HepG2 (cell line): ENCODE measurements around the gene LANCL1.

Experiments
- CBX5 ChIP-seq: sonication (generic); formaldehyde crosslinking; IDR thresholded peaks from 2 replicates; pipeline ENCODE4 v1.4.0; 2020; ENCODE audit warnings: missing genetic modification reagents, borderline replicate concordance
- CTCF ChIP-seq: sonication (generic); formaldehyde crosslinking; IDR thresholded peaks from 2 replicates; pipeline ENCODE4 v1.5.0; 2020; ENCODE audit warnings: mild to moderate bottlenecking, missing genetic modification reagents, moderate library complexity
- FOXM1 ChIP-seq: sonication (generic); formaldehyde crosslinking; IDR thresholded peaks from 2 replicates; pipeline ENCODE4 v1.5.0; 2020; ENCODE audit warnings: missing genetic modification reagents
- HOMEZ ChIP-seq: IDR thresholded peaks from 2 replicates; pipeline ENCODE4 v1.6.1; 2016; ENCODE audit warnings: low read depth
- MEIS2 ChIP-seq: sonication (generic); formaldehyde crosslinking; IDR thresholded peaks from 2 replicates; pipeline ENCODE4 v1.9.0; 2021; ENCODE audit warnings: mild to moderate bottlenecking, missing genetic modification reagents
- NFRKB ChIP-seq: fragments of 450-650 bp; IDR thresholded peaks from 2 replicates; pipeline ENCODE4 v1.6.1; 2017
- POLR2A ChIP-seq, 2 experiments: IDR thresholded peaks; 2 replicates each; pipeline ENCODE4 v1.6.1; 2011; ENCODE audit warnings: low read depth in 2 of 2, low read length in 2 of 2, mild to moderate bottlenecking in 1 of 2, moderate library complexity in 1 of 2; ENCODE audit not compliant: insufficient read depth in 1 of 2
- POLR2AphosphoS5 ChIP-seq: IDR thresholded peaks from 2 replicates; pipeline ENCODE4 v1.6.1; 2012; ENCODE audit warnings: low read depth, low read length
- RAD21 ChIP-seq: fragments of 450-650 bp; formaldehyde crosslinking; IDR thresholded peaks from 2 replicates; pipeline ENCODE4 v1.5.0; 2020; ENCODE audit warnings: mild to moderate bottlenecking
- ZNF207 ChIP-seq: fragments of 450-650 bp; IDR thresholded peaks from 2 replicates; pipeline ENCODE4 v1.6.1; 2016; ENCODE audit warnings: antibody characterized with exemption, borderline replicate concordance
- ZNF234 ChIP-seq: sonication (generic); formaldehyde crosslinking; conservative IDR thresholded peaks from 2 replicates; pipeline ENCODE4 v1.5.1; 2020; ENCODE audit warnings: mild to moderate bottlenecking, missing genetic modification reagents
- ZNF589 ChIP-seq: sonication (generic); formaldehyde crosslinking; conservative IDR thresholded peaks from 2 replicates; pipeline ENCODE4 v1.8.0; 2022; ENCODE audit warnings: mild to moderate bottlenecking, moderate library complexity, missing genetic modification reagents
- ZNF773 ChIP-seq: sonication (generic); formaldehyde crosslinking; IDR thresholded peaks from 2 replicates; pipeline ENCODE4 v1.4.0; 2020; ENCODE audit warnings: missing genetic modification reagents, borderline replicate concordance
- TF ChIP-seq, protein P1 (sequence below), 2 experiments: IDR thresholded peaks; 2 replicates each; pipeline ENCODE4 v1.6.1; 2011 to 2012; ENCODE audit warnings: low read length in 2 of 2, borderline replicate concordance in 1 of 2, low read depth in 1 of 2, mild to moderate bottlenecking in 1 of 2, moderate library complexity in 1 of 2

DNA sequence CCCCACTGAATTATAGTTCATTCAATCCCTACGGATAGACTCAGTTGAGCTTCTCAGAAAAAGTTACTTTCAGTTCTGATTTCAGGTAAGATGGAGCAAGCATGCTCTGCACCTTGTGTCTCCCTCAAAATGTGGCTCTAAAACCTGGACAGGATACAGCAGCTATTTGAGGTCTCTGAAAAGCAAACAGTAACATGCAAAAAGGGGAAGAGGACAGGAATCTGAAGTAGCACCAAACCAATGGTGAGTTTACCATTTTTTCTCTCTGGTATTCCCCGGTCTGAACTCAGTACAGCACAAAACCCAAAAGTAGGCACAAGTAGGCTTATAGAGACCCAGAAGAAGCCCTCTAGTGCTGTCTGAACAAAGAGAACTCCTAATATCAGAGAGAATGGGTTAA lies 34.1 kb downstream of the LANCL1 start:
- no peak for TF ChIP-seq MEIS2 (CRISPR knock-in tag)
- TF ChIP-seq FOXM1 (CRISPR knock-in tag) = no peak
- TF ChIP-seq CBX5 = no peak
- no peak for TF ChIP-seq ZNF589 (CRISPR knock-in tag)
- TF ChIP-seq ZNF773 = no peak
- TF ChIP-seq POLR2A (IDR thresholded peaks at IDR 0.05; ENCODE audit: insufficient read depth in 1 of 2, low read depth in 2 of 2, low read length in 2 of 2) = no peak
- TF ChIP-seq ZNF207 = no peak
- TF ChIP-seq RAD21 (CRISPR knock-in tag) = no peak
- TF ChIP-seq NFRKB = no peak
- TF ChIP-seq CTCF = no peak
- TF ChIP-seq, protein P1, sequence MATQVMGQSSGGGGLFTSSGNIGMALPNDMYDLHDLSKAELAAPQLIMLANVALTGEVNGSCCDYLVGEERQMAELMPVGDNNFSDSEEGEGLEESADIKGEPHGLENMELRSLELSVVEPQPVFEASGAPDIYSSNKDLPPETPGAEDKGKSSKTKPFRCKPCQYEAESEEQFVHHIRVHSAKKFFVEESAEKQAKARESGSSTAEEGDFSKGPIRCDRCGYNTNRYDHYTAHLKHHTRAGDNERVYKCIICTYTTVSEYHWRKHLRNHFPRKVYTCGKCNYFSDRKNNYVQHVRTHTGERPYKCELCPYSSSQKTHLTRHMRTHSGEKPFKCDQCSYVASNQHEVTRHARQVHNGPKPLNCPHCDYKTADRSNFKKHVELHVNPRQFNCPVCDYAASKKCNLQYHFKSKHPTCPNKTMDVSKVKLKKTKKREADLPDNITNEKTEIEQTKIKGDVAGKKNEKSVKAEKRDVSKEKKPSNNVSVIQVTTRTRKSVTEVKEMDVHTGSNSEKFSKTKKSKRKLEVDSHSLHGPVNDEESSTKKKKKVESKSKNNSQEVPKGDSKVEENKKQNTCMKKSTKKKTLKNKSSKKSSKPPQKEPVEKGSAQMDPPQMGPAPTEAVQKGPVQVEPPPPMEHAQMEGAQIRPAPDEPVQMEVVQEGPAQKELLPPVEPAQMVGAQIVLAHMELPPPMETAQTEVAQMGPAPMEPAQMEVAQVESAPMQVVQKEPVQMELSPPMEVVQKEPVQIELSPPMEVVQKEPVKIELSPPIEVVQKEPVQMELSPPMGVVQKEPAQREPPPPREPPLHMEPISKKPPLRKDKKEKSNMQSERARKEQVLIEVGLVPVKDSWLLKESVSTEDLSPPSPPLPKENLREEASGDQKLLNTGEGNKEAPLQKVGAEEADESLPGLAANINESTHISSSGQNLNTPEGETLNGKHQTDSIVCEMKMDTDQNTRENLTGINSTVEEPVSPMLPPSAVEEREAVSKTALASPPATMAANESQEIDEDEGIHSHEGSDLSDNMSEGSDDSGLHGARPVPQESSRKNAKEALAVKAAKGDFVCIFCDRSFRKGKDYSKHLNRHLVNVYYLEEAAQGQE (IDR thresholded peaks at IDR 0.05; ENCODE audit: borderline replicate concordance in 1 of 2, low read depth in 1 of 2, low read length in 2 of 2) = no peak
- no peak for TF ChIP-seq HOMEZ (CRISPR knock-in tag)
- TF ChIP-seq POLR2AphosphoS5 = no peak
- TF ChIP-seq ZNF234 (CRISPR knock-in tag) = no peak
